GM04504 (cell line): Measurements from ENCODE around the gene EMX2.
"Not testable (repeated sequence)": the region's sequence is repeated elsewhere in the genome, so short reads cannot be mapped to it uniquely, and the experiment has no call there.

Experiments used
- DNase-seq: peaks from one replicate; pipeline ENCODE4 v3.0.0-alpha.2; 2012; ENCODE audit warnings: low read depth

Gene EMX2

GRCh38 chr10:117542706-117543224 is at the start of gene EMX2:
EMX2 (plus strand) TSS chr10:117542746; CDS start chr10:117543268, 522 bp downstream.
- DNase-seq = no peak

- no peak for DNase-seq
Observed at GRCh38 chr10:117496031-117496430, 46.5 kb upstream of the EMX2 start.

GRCh38 chr10:117496616-117497028 is 45.9 kb upstream of the EMX2 start:
- peak; percentile 75 for DNase-seq

- DNase-seq = no peak
Observed at GRCh38 chr10:117497736-117498135, 44.8 kb upstream of the EMX2 start.

- DNase-seq = no peak
Observed at GRCh38 chr10:117499248-117500105, 43.1 kb upstream of the EMX2 start.

- DNase-seq = no peak
Observed at GRCh38 chr10:117500456-117500855, 42.1 kb upstream of the EMX2 start.

- DNase-seq = no peak
Observed at GRCh38 chr10:117501460-117502035, 41.0 kb upstream of the EMX2 start.

GRCh38 chr10:117502421-117503243 is 39.9 kb upstream of the EMX2 start:
- DNase-seq = no peak

GRCh38 chr10:117503244-117504205 is 39.0 kb upstream of the EMX2 start:
- DNase-seq = peak; percentile 62

GRCh38 chr10:117504562-117504961 is 38.0 kb upstream of the EMX2 start:
- DNase-seq = no peak

- DNase-seq = not testable (repeated sequence)
Observed at GRCh38 chr10:117507081-117507480, 35.5 kb upstream of the EMX2 start.

- DNase-seq = no peak
Observed at GRCh38 chr10:117509573-117509972, 33.0 kb upstream of the EMX2 start.

- DNase-seq = no peak
Observed at GRCh38 chr10:117511601-117512390, 30.8 kb upstream of the EMX2 start.

GRCh38 chr10:117514971-117515370 is 27.6 kb upstream of the EMX2 start:
- DNase-seq = no peak

- DNase-seq = no peak
Observed at GRCh38 chr10:117516681-117517080, 25.9 kb upstream of the EMX2 start.

GRCh38 chr10:117518246-117518645 is 24.3 kb upstream of the EMX2 start:
- no peak for DNase-seq

GRCh38 chr10:117519286-117519685 is 23.3 kb upstream of the EMX2 start:
- DNase-seq = no peak

GRCh38 chr10:117519879-117520278 is 22.7 kb upstream of the EMX2 start:
- DNase-seq = no peak

- no peak for DNase-seq
Observed at GRCh38 chr10:117530791-117531190, 11.8 kb upstream of the EMX2 start.

- no peak for DNase-seq
Observed at GRCh38 chr10:117531371-117532002, 11.1 kb upstream of the EMX2 start.
